Transverse colon (tissue), 4 donors: ENCODE data around the gene ZNF783.
"Not testable (repeated sequence)": the region's sequence is repeated elsewhere in the genome, so short reads cannot be mapped to it uniquely, and the experiment has no call there.

Experiments used
- EP300 ChIP-seq: sonication (generic); formaldehyde crosslinking; IDR thresholded peaks from one replicate; pipeline ENCODE4 v1.6.1; 2017; ENCODE audit warnings: antibody characterized with exemption, low read depth
- POLR2A ChIP-seq: fragments of 450-650 bp; IDR thresholded peaks from one replicate; pipeline ENCODE4 v1.6.1; 2016; ENCODE audit warnings: antibody characterized with exemption, mild to moderate bottlenecking, moderate library complexity
- POLR2AphosphoS5 ChIP-seq, 3 donors: sonication (generic); formaldehyde crosslinking; IDR thresholded peaks; one replicate each; pipeline ENCODE4 v1.6.1; 2016; ENCODE audit warnings: antibody characterized with exemption in 3 of 3
- TF ChIP-seq, protein P1 (sequence below), 5 experiments: fragments of 200-600 bp in 3 of 5; fragments of 450-650 bp in 2 of 5; sonication (generic) in 3 of 5; IDR thresholded peaks; 1 replicate in 2 of 5; 2 replicates in 3 of 5; pipeline ENCODE4 v1.5.1; 2016 to 2017; ENCODE audit warnings: antibody characterized with exemption in 5 of 5, inconsistent platforms in 3 of 5, mild to moderate bottlenecking in 2 of 5, moderate library complexity in 1 of 5

DNA sequence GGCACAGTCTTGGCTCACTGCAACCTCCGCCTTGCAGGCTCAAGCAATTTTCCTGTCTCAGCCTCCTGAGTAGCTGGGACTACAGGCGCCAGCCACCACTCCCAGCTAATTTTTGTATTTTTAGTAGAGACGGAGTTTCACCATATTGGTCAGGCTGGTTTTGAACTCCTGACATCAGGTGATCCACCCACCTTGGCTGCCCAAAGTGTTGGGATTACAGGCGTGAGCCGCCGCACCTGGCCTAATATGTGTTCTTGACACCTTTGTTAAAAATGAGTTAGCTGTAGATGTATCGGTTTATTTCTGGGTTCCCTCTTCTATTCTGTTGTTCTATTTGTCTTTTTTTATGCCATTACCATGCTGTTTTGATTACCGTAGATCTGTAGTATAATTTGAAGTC is 12.4 kb downstream of the ZNF783 start:
- not testable (repeated sequence) for TF ChIP-seq POLR2AphosphoS5 (IDR thresholded peaks at IDR 0.05); EP300; POLR2A
- TF ChIP-seq, protein P1, sequence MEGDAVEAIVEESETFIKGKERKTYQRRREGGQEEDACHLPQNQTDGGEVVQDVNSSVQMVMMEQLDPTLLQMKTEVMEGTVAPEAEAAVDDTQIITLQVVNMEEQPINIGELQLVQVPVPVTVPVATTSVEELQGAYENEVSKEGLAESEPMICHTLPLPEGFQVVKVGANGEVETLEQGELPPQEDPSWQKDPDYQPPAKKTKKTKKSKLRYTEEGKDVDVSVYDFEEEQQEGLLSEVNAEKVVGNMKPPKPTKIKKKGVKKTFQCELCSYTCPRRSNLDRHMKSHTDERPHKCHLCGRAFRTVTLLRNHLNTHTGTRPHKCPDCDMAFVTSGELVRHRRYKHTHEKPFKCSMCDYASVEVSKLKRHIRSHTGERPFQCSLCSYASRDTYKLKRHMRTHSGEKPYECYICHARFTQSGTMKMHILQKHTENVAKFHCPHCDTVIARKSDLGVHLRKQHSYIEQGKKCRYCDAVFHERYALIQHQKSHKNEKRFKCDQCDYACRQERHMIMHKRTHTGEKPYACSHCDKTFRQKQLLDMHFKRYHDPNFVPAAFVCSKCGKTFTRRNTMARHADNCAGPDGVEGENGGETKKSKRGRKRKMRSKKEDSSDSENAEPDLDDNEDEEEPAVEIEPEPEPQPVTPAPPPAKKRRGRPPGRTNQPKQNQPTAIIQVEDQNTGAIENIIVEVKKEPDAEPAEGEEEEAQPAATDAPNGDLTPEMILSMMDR (IDR thresholded peaks at IDR 0.05): not testable (repeated sequence)
